Coronary artery (tissue), 2 donors: Measurements from ENCODE around the gene FBN3.

ENCODE experiments used
- DNase-seq: peaks from one replicate; pipeline ENCODE4 v3.0.0-alpha.2; 2017; ENCODE audit warnings: low spot score
- H3K27ac ChIP-seq, 2 donors: fragments of 200-600 bp; sonication (generic); one replicate each; pipeline ENCODE4 v1.5.1; 2016 to 2019
- H3K4me3 ChIP-seq: fragments of 200-600 bp; sonication (generic); 2 replicates; pipeline ENCODE4 v1.5.1; 2016; ENCODE audit warnings: mild to moderate bottlenecking, moderate library complexity
- TF ChIP-seq, protein P1 (sequence below): fragments of 200-600 bp; sonication (generic); IDR thresholded peaks from one replicate; pipeline ENCODE4 v1.5.1; 2019; ENCODE audit warnings: antibody characterized with exemption

FBN3 gene

GRCh38 chr19:8071912-8072311 is 77.5 kb downstream of the FBN3 start:
- no peak overlapping the region for H3K27ac ChIP-seq
- no peak for DNase-seq
- TF ChIP-seq, protein P1, sequence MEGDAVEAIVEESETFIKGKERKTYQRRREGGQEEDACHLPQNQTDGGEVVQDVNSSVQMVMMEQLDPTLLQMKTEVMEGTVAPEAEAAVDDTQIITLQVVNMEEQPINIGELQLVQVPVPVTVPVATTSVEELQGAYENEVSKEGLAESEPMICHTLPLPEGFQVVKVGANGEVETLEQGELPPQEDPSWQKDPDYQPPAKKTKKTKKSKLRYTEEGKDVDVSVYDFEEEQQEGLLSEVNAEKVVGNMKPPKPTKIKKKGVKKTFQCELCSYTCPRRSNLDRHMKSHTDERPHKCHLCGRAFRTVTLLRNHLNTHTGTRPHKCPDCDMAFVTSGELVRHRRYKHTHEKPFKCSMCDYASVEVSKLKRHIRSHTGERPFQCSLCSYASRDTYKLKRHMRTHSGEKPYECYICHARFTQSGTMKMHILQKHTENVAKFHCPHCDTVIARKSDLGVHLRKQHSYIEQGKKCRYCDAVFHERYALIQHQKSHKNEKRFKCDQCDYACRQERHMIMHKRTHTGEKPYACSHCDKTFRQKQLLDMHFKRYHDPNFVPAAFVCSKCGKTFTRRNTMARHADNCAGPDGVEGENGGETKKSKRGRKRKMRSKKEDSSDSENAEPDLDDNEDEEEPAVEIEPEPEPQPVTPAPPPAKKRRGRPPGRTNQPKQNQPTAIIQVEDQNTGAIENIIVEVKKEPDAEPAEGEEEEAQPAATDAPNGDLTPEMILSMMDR, result no peak
- no peak overlapping the region for H3K4me3 ChIP-seq

- no peak overlapping the region for H3K4me3 ChIP-seq
- no peak overlapping the region for H3K27ac ChIP-seq
- TF ChIP-seq, protein P1, result no peak
- DNase-seq, result no peak
These were observed 80.1 kb downstream of the FBN3 start for GRCh38 chr19:8069096-8069973.

DNA sequence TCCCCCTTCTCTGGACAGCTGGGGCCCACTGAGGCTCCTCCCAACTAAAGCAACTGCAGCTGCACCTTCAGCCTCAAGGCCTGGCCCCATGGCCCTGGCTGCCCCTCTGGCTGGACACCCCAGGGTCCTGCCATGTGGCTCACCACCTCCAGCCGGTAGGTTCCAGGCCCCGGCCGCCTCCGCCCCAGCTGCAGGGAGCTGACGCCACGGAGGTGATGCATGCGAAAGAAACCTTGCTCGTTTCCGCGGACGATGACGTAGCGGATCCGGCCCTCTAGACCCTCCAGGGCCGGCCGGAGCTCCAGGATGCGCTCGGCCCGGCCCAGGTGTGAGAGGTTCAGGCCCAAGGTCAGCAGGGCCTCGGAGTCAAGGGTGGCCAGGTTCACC is 83.5 kb downstream of the FBN3 start:
- DNase-seq, result no peak
- Histone ChIP-seq H3K4me3 (no peak overlapping the region), H3K27ac (no peak overlapping the region)
- TF ChIP-seq, protein P1, result no peak

DNA sequence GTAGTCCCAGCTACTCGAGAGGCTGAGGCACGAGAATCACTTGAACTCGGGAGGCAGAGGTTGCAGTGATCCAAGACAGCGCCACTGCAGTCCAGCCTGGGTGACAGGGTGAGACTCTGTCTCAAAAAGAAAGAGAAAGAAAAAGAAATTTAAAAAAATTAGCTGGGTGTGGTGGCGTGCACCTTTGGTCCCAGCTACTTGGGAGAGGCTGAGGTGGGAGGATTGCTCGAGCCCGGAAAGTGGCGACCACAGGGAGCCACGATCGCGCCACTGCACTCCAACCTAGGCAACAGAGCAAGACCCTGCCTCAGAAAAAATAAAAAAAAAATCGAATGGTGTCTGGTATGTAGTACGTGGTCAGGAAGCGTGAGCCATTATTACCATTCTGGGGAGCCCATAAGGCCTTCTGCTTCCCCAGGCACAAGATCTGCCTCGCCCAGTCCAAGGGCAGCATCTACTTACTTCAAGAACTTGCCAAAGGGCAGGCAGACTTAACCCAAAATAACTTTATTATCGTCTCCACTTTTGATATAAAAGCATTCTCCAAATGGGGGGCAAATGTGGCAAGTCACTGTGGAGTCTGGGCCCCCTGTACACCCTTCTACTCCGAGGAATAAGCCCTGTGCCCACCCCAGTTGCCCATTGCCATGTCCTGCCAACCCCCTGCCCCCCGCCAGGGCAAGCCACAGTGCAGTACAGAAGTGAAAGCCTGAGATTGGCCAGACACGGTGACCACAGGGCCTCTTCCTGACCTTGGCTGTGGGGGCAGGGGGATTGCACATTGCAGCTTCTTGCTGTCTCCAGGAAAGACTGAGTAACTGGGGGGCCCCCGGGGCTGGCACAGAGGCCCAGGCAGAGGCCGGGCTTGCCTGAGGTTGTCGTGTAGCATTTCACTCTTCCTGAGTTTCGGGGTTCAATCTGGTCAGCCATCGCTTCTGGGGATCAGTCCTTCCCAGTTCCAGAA is 84.2 kb downstream of the FBN3 start:
- TF ChIP-seq, protein P1, result no peak
- H3K4me3 ChIP-seq, result no peak overlapping the region
- no peak for DNase-seq
- no peak overlapping the region for H3K27ac ChIP-seq

- Histone ChIP-seq H3K27ac (no peak overlapping the region), H3K4me3 (no peak overlapping the region)
- no peak for DNase-seq
- TF ChIP-seq, protein P1, result no peak
These were observed 91.7 kb downstream of the FBN3 start for GRCh38 chr19:8057545-8058270.

- no peak for DNase-seq
- TF ChIP-seq, protein P1, result no peak
- Histone ChIP-seq H3K4me3 (no peak overlapping the region), H3K27ac (no peak overlapping the region)
These were observed 92.9 kb downstream of the FBN3 start for GRCh38 chr19:8056533-8056932.
